HCT116 (cell line): ENCODE measurements around the gene HCLS1.
"Not testable (repeated sequence)": the region's sequence is repeated elsewhere in the genome, so short reads cannot be mapped to it uniquely, and the experiment has no call there.

Experiments used
- CTCF ChIP-seq, 3 experiments: fragments of 200-600 bp in 1 of 3; sonication (generic) in 1 of 3; IDR thresholded peaks in 2 of 3; conservative IDR thresholded peaks in 1 of 3; 2 replicates each; pipeline ENCODE4 v1.5.1; 2012 to 2017; ENCODE audit warnings: low read depth in 2 of 3, low read length in 2 of 3, antibody characterized with exemption in 1 of 3, borderline replicate concordance in 1 of 3, control low read depth in 1 of 3, mild to moderate bottlenecking in 1 of 3, mixed read lengths in 1 of 3, mixed run types in 1 of 3, moderate library complexity in 1 of 3; ENCODE audit not compliant: insufficient read depth in 1 of 3
- RAD21 ChIP-seq: IDR thresholded peaks from 2 replicates; pipeline ENCODE4 v1.6.1; 2012; ENCODE audit warnings: low read depth, mild to moderate bottlenecking
- TF ChIP-seq, protein P1 (sequence below): IDR thresholded peaks from 2 replicates; pipeline ENCODE4 v1.6.1; 2012; ENCODE audit warnings: low read depth

- TF ChIP-seq, protein P1, sequence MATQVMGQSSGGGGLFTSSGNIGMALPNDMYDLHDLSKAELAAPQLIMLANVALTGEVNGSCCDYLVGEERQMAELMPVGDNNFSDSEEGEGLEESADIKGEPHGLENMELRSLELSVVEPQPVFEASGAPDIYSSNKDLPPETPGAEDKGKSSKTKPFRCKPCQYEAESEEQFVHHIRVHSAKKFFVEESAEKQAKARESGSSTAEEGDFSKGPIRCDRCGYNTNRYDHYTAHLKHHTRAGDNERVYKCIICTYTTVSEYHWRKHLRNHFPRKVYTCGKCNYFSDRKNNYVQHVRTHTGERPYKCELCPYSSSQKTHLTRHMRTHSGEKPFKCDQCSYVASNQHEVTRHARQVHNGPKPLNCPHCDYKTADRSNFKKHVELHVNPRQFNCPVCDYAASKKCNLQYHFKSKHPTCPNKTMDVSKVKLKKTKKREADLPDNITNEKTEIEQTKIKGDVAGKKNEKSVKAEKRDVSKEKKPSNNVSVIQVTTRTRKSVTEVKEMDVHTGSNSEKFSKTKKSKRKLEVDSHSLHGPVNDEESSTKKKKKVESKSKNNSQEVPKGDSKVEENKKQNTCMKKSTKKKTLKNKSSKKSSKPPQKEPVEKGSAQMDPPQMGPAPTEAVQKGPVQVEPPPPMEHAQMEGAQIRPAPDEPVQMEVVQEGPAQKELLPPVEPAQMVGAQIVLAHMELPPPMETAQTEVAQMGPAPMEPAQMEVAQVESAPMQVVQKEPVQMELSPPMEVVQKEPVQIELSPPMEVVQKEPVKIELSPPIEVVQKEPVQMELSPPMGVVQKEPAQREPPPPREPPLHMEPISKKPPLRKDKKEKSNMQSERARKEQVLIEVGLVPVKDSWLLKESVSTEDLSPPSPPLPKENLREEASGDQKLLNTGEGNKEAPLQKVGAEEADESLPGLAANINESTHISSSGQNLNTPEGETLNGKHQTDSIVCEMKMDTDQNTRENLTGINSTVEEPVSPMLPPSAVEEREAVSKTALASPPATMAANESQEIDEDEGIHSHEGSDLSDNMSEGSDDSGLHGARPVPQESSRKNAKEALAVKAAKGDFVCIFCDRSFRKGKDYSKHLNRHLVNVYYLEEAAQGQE, result not testable (repeated sequence)
- not testable (repeated sequence) for TF ChIP-seq CTCF (IDR thresholded peaks at IDR 0.05 in 2 of 3, conservative IDR thresholded peaks at IDR 0.05 in 1 of 3; ENCODE audit: borderline replicate concordance in 1 of 3, insufficient read depth in 1 of 3, low read depth in 2 of 3, low read length in 2 of 3); RAD21
These were observed 60.8 kb downstream of the HCLS1 start for GRCh38 chr3:121599900-121600299.
